HG02884 (cell line): ENCODE data around the gene PIK3IP1.
"Not testable (repeated sequence)": the region's sequence is repeated elsewhere in the genome, so short reads cannot be mapped to it uniquely, and the experiment has no call there.

Source experiments
- ATAC-seq: cut with Tn5 transposase; IDR thresholded peaks from one replicate; pipeline ENCODE4 v1.9.1; 2021; ENCODE audit warnings: mild to moderate bottlenecking, moderate library complexity; ENCODE audit not compliant: unreplicated experiment

PIK3IP1 gene

GRCh38 chr22:31253949-31254348, 38.3 kb downstream of the PIK3IP1 start:
- no peak for ATAC-seq

- no peak for ATAC-seq
These were observed 41.3 kb downstream of the PIK3IP1 start for GRCh38 chr22:31250740-31251600.

- ATAC-seq = no peak
These were observed 43.0 kb downstream of the PIK3IP1 start for GRCh38 chr22:31248965-31249958.

GRCh38 chr22:31248138-31248745, 44.0 kb downstream of the PIK3IP1 start:
- ATAC-seq = no peak

GRCh38 chr22:31247726-31248125, 44.6 kb downstream of the PIK3IP1 start:
- ATAC-seq = no peak

GRCh38 chr22:31246687-31247086, 45.6 kb downstream of the PIK3IP1 start:
- no peak for ATAC-seq

GRCh38 chr22:31245998-31246397, 46.3 kb downstream of the PIK3IP1 start:
- ATAC-seq = not testable (repeated sequence)

GRCh38 chr22:31244943-31245451, 47.3 kb downstream of the PIK3IP1 start:
- no peak for ATAC-seq

GRCh38 chr22:31244046-31244942, 48.0 kb downstream of the PIK3IP1 start:
- ATAC-seq = no peak

GRCh38 chr22:31243339-31244045, 48.8 kb downstream of the PIK3IP1 start:
- ATAC-seq = no peak

GRCh38 chr22:31241936-31242335, 50.4 kb downstream of the PIK3IP1 start:
- no peak for ATAC-seq

- no peak for ATAC-seq
These were observed 51.1 kb downstream of the PIK3IP1 start for GRCh38 chr22:31241200-31241599.

- ATAC-seq = no peak
These were observed 52.4 kb downstream of the PIK3IP1 start for GRCh38 chr22:31239771-31240370.

- ATAC-seq = no peak
These were observed 54.2 kb downstream of the PIK3IP1 start for GRCh38 chr22:31238057-31238456.

GRCh38 chr22:31236044-31236443, 56.2 kb downstream of the PIK3IP1 start:
- ATAC-seq = not testable (repeated sequence)

GRCh38 chr22:31235081-31235480, 57.2 kb downstream of the PIK3IP1 start:
- ATAC-seq = no peak

GRCh38 chr22:31233001-31233400, 59.3 kb downstream of the PIK3IP1 start:
- ATAC-seq = no peak
